AG10803 (cell line): ENCODE measurements around the gene XRCC1.
"Not testable (repeated sequence)": the region's sequence is repeated elsewhere in the genome, so short reads cannot be mapped to it uniquely, and the experiment has no call there.

Experiments
- DNase-seq: peaks from one replicate; pipeline ENCODE4 v3.0.0; 2010; ENCODE audit warnings: low read depth
- H3K4me3 ChIP-seq: 2 replicates; pipeline ENCODE4 v1.5.1; 2011; ENCODE audit warnings: mild to moderate bottlenecking, low read length, control low read depth
- TF ChIP-seq, protein P1 (sequence below): conservative IDR thresholded peaks from 2 replicates; pipeline ENCODE4 v1.5.1; 2011; ENCODE audit warnings: mild to moderate bottlenecking, low read length, control low read depth, inconsistent platforms

The XRCC1 gene

DNA sequence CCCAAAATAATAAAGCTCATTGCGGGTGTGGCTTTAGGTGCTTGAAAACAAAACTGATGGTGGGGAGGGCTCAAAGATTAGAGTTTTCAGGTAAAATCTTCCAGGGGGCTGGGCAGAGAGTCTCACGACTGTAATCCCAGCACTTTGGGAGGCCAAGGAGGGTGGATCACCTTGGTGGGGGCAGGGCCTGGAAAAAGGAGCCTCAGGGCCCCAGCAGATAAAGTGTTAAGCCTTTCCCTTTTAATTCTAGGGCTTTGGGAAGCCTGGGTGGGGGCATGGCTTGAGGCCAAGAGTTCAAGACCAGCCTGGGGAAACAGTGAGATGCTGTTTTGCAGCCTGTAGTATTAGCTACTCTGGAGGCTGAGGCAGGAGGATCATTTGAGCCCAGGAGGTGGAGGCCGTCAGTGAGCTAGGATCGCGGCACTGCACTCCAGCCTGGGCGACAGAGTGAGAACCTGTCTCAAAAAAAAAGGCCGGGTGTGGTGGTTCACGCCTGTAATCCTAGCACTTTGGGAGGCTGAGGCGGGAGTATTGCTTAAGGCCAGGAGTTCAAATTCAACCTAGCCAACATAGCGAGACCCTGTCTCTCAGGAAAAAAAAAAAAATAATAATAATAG is 18.9 kb upstream of the XRCC1 start:
- DNase-seq: no peak
- TF ChIP-seq, protein P1, sequence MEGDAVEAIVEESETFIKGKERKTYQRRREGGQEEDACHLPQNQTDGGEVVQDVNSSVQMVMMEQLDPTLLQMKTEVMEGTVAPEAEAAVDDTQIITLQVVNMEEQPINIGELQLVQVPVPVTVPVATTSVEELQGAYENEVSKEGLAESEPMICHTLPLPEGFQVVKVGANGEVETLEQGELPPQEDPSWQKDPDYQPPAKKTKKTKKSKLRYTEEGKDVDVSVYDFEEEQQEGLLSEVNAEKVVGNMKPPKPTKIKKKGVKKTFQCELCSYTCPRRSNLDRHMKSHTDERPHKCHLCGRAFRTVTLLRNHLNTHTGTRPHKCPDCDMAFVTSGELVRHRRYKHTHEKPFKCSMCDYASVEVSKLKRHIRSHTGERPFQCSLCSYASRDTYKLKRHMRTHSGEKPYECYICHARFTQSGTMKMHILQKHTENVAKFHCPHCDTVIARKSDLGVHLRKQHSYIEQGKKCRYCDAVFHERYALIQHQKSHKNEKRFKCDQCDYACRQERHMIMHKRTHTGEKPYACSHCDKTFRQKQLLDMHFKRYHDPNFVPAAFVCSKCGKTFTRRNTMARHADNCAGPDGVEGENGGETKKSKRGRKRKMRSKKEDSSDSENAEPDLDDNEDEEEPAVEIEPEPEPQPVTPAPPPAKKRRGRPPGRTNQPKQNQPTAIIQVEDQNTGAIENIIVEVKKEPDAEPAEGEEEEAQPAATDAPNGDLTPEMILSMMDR: no peak
- peak overlapping the region; percentile 80 for H3K4me3 ChIP-seq

- no peak for DNase-seq
- no peak overlapping the region for H3K4me3 ChIP-seq
- TF ChIP-seq, protein P1: no peak
These were observed 17.5 kb upstream of the XRCC1 start for GRCh38 chr19:43592800-43593350.

- TF ChIP-seq, protein P1: no peak
- DNase-seq: no peak
- H3K4me3 ChIP-seq: no peak overlapping the region
These were observed 16.8 kb upstream of the XRCC1 start for GRCh38 chr19:43591904-43592772.

- TF ChIP-seq, protein P1: no peak
- DNase-seq: no peak
- H3K4me3 ChIP-seq: no peak overlapping the region
These were observed 14.4 kb upstream of the XRCC1 start for GRCh38 chr19:43589678-43590077.

GRCh38 chr19:43589277-43589676 is 13.9 kb upstream of the XRCC1 start:
- TF ChIP-seq, protein P1: no peak
- DNase-seq: no peak
- no peak overlapping the region for H3K4me3 ChIP-seq

DNA sequence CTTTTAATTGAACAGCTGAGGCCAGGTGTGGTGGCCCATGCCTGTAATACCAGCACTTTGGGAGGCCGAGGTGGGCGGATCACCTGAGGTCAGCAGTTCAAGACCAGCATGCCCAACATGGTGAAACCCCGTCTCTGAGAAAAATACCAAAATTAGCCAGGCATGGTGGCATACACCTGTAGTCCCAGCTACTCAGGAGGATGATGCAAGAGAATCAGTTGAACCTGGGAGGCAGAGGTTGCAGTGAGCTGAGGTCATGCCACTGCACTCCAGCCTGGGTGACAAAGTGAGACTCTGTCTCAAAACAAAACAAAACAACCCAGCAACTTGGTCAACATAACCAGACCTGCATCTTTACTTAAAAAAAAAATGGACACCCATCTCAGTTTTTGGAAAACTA is 11.7 kb upstream of the XRCC1 start:
- not testable (repeated sequence) for DNase-seq, H3K4me3 ChIP-seq

GRCh38 chr19:43586346-43586745 is 11.0 kb upstream of the XRCC1 start:
- no peak for DNase-seq
- TF ChIP-seq, protein P1: no peak
- no peak overlapping the region for H3K4me3 ChIP-seq
